Brain microvascular endothelial cell (primary cell): Measurements from ENCODE around the gene CHST15.

Experiments used
- DNase-seq: peaks from one replicate; pipeline ENCODE4 v3.0.0-alpha.2; 2020
- H3K27ac ChIP-seq: fragments of 250-450 bp; sonication (Bioruptor Pico); 2 replicates; pipeline ENCODE4 v1.5.1; 2020; ENCODE audit warnings: mild to moderate bottlenecking, moderate library complexity
- H3K27me3 ChIP-seq: fragments of 250-450 bp; sonication (Bioruptor Pico); replicated peaks from 2 replicates; pipeline ENCODE4 v1.5.1; 2020; ENCODE audit warnings: mild to moderate bottlenecking
- H3K36me3 ChIP-seq: fragments of 250-450 bp; sonication (Bioruptor Pico); replicated peaks from 2 replicates; pipeline ENCODE4 v1.5.1; 2020; ENCODE audit warnings: mild to moderate bottlenecking
- H3K4me3 ChIP-seq: 2 replicates; pipeline ENCODE4 v1.5.1; 2011; ENCODE audit warnings: low read depth, mild to moderate bottlenecking, control low read depth, low read length, moderate library complexity
- in situ Hi-C: cut with HindIII; loops from 2 replicates; pipeline ENCODE4 v1.10.0; 2017; ENCODE audit warnings: low sequenced_read_pairs, low pct_ligation_motif_present
- TF ChIP-seq, protein P1 (sequence below): IDR thresholded peaks from 2 replicates; pipeline ENCODE4 v1.5.1; 2011; ENCODE audit warnings: low read depth, mild to moderate bottlenecking, moderate library complexity, low read length, control low read depth, inconsistent platforms; ENCODE audit errors: missing control alignments

The CHST15 gene

GRCh38 chr10:124025660-124026588 lies 67.5 kb downstream of the CHST15 start:
- H3K36me3 ChIP-seq, result no peaks in the 10 kb centered on the region
- no peak overlapping the region for H3K4me3 ChIP-seq
- in situ Hi-C loops, result no loop called here
- TF ChIP-seq, protein P1, sequence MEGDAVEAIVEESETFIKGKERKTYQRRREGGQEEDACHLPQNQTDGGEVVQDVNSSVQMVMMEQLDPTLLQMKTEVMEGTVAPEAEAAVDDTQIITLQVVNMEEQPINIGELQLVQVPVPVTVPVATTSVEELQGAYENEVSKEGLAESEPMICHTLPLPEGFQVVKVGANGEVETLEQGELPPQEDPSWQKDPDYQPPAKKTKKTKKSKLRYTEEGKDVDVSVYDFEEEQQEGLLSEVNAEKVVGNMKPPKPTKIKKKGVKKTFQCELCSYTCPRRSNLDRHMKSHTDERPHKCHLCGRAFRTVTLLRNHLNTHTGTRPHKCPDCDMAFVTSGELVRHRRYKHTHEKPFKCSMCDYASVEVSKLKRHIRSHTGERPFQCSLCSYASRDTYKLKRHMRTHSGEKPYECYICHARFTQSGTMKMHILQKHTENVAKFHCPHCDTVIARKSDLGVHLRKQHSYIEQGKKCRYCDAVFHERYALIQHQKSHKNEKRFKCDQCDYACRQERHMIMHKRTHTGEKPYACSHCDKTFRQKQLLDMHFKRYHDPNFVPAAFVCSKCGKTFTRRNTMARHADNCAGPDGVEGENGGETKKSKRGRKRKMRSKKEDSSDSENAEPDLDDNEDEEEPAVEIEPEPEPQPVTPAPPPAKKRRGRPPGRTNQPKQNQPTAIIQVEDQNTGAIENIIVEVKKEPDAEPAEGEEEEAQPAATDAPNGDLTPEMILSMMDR, result peak; percentile 55
- no peak overlapping the region for H3K27ac ChIP-seq
- DNase-seq, result no peak
- H3K27me3 ChIP-seq, result no peaks in the 10 kb centered on the region

DNA sequence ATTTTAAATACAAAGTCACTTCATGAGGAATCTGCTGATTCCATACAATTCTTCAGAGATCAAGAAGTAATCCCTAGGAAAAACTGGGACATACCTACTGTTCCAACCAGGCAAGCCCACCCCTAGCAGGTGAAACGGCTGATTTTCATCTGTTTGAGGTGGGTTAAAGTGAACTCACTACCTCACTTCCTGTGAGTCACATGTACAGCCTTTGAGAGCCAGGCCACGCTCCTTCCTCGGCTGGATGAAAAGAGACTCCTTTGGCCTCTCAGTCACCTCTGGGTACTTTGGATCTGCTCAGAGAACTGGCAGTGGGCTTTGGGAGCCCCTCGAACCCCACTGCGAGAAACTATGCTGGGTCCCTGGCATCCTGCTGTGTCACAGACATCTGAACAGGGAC lies 68.2 kb downstream of the CHST15 start:
- no peak for DNase-seq
- in situ Hi-C loops, result no loop called here
- no peak overlapping the region for H3K27ac ChIP-seq

GRCh38 chr10:124022066-124022465 lies 71.3 kb downstream of the CHST15 start:
- TF ChIP-seq, protein P1, result no peak
- H3K4me3 ChIP-seq, result no peak overlapping the region
- in situ Hi-C loops, result no loop called here

More for the DNA sequence above, 68.2 kb downstream of the CHST15 start:
- TF ChIP-seq, protein P1, result no peak
- Histone ChIP-seq H3K4me3 (no peak overlapping the region), H3K27me3 (no peaks in the 10 kb centered on the region), H3K36me3 (no peaks in the 10 kb centered on the region)

GRCh38 chr10:124020981-124021815 lies 72.2 kb downstream of the CHST15 start:
- H3K36me3 ChIP-seq, result no peaks in the 10 kb centered on the region
- H3K27ac ChIP-seq, result no peak overlapping the region
- H3K27me3 ChIP-seq, result no peaks in the 10 kb centered on the region
- DNase-seq, result no peak
- H3K4me3 ChIP-seq, result no peak overlapping the region
- in situ Hi-C loops, result no loop called here
- TF ChIP-seq, protein P1, result no peak

More at GRCh38 chr10:124022066-124022465, 71.3 kb downstream of the CHST15 start:
- Histone ChIP-seq H3K27ac (no peak overlapping the region), H3K36me3 (no peaks in the 10 kb centered on the region), H3K27me3 (no peaks in the 10 kb centered on the region)
- no peak for DNase-seq

DNA sequence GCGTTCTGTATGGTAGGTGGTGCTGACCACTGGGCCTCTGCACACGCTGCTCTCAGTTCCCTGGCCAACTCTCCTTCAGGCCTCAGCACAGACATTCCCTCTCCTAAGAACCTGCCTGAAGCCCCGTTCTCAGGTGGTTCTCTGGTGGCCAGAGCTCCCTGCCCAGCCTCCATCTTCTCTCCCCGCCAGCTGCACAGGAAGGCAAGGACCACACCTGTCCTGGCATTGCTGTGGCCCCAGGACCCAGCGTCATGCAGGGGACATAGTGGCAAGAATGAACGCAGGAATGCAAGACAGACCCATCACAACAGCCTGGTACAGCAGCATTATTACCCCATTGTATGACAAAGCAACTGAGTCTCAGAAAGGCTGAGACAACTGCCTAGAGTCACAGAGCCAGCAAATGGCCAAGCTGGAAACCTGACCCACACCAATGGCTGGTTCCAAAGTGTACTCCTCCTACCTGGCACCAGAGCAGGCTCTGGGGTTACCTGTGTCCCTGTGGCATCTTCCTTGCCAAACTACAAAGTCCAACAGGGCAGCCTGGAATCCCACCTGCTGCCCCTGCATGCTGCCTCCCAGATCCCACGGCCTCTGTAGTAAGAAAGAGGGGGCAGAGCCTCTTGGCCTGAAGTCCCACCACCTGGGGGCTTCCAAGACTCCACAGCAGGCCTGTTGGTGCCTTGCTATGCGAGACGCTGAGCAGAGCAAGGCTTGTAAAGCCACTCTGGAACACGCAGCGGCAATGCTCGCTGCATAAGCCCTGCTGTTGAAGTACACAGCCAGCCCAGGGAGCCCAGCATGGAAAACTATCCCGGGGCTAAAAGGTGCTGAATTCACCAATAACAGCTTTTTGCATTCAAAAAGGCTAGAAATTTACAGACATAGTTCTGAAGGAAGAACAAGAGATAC lies 73.3 kb downstream of the CHST15 start:
- DNase-seq, result no peak
- TF ChIP-seq, protein P1, result no peak
- Histone ChIP-seq H3K4me3 (no peak overlapping the region), H3K27ac (no peak overlapping the region), H3K36me3 (no peaks in the 10 kb centered on the region), H3K27me3 (no peaks in the 10 kb centered on the region)
- in situ Hi-C loops, result no loop called here
